GM08714 (cell line): ENCODE data around the gene SNX12.

Source experiments
- H3K4me3 ChIP-seq: fragments of 200-500 bp; sonication (Bioruptor generic); 2 replicates; pipeline ENCODE4 v1.5.1; 2014; ENCODE audit warnings: mild to moderate bottlenecking, low read length, inconsistent platforms
- ZNF274 ChIP-seq: IDR thresholded peaks from 2 replicates; pipeline ENCODE4 v1.6.1; 2012; ENCODE audit warnings: mild to moderate bottlenecking, low read depth, low read length

Gene SNX12

DNA sequence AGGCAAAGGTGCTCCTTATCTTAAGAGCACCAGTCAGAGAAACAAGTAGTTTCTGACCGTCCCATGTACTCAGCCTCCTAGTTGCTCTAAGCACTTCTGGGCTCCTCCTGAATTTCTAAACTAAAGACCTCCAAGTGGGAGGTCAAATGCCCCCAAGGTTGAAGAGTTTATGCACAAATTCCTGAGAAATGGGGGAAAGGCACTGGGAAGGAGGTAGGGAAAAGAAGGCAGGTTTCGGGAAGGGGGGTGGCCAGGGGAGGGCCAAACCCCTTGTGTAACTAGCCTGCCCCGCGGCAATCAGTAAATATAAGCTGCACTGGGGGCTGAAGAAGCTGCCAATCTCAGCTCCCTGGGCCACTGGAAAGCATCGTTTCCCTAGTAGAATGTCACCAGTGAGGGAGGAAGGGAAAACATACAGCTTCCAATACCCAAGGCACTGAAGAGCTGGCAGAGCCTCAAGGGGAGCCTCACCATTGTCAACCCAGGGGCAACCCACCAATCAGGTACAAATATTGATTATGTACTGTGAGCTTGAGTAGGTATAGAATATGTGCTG, 30.9 kb upstream of the SNX12 start:
- TF ChIP-seq ZNF274: no peak

DNA sequence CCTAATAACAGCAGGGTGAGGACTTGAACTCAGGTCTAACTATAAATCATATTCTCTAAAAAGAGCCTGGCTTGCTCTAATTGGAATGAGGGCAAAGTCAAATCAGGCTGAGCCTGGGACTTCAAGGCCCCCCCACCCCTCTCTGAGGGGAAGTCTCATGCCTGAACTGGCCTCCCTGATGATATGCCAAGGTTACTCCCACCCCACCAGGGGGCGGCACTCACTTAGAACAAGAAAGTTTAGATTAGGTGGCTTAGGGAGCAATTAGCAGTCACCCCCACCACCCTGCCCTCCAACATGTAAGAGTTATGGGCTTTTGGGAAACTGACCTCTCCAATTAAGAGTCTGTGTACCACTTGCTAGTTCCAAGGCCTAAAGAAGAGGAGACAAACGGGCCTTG, 30.2 kb upstream of the SNX12 start:
- no peak for TF ChIP-seq ZNF274
- no peak overlapping the region for H3K4me3 ChIP-seq

More for the DNA sequence above, 30.9 kb upstream of the SNX12 start:
- no peak overlapping the region for H3K4me3 ChIP-seq

DNA sequence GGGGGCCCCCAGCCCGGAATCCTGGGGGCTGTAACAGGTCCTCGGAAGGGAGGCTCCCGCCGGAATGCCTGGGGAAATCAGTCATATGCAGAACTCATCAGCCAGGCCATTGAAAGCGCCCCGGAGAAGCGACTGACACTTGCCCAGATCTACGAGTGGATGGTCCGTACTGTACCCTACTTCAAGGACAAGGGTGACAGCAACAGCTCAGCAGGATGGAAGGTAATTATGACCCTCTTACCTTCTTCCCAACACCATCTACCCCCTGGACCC, 28.6 kb upstream of the SNX12 start:
- no peak for TF ChIP-seq ZNF274
- H3K4me3 ChIP-seq: peak overlapping the region; percentile 85; the same call in 1 of the 2 replicates

GRCh38 chrX:71095981-71096759, 28.0 kb upstream of the SNX12 start:
- TF ChIP-seq ZNF274: no peak
- peak overlapping the region; percentile 85 for H3K4me3 ChIP-seq

- no peak for TF ChIP-seq ZNF274
These were observed 27.4 kb upstream of the SNX12 start, which contains the start of gene FOXO4 for GRCh38 chrX:71095555-71095980. TSS of gene FOXO4 (plus strand) at chrX:71095851. CDS start at chrX:71096529, 678 bp downstream.

GRCh38 chrX:71095033-71095432, 26.9 kb upstream of the SNX12 start:
- no peak for TF ChIP-seq ZNF274
- peak overlapping the region; percentile 76 for H3K4me3 ChIP-seq

More at GRCh38 chrX:71095555-71095980, 27.4 kb upstream of the SNX12 start, which contains the start of gene FOXO4:
- H3K4me3 ChIP-seq: peak within 1 kb of the TSS; percentile 85

DNA sequence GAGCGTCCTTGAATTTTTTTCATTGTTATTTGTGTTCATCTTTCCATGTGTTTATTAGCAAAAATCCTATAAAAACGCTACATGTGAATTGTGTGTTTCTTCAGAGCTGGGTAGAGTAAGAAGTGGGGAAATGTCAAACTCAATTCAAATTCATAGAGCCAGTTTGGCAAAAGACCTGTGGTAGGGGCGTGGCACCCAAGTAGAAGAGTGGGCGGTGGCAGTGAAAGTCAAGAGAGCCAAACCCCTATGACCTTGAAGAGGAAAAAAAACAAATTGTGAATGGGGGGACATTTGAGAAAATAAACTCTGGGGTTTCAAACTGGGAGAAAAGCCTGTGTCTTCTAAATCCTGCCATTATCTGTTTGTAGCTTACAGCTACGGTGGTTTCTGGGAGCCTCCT, 23.1 kb upstream of the SNX12 start:
- TF ChIP-seq ZNF274: no peak
- no peak overlapping the region for H3K4me3 ChIP-seq

GRCh38 chrX:71085900-71086299, 17.8 kb upstream of the SNX12 start:
- TF ChIP-seq ZNF274: no peak
- no peak overlapping the region for H3K4me3 ChIP-seq

DNA sequence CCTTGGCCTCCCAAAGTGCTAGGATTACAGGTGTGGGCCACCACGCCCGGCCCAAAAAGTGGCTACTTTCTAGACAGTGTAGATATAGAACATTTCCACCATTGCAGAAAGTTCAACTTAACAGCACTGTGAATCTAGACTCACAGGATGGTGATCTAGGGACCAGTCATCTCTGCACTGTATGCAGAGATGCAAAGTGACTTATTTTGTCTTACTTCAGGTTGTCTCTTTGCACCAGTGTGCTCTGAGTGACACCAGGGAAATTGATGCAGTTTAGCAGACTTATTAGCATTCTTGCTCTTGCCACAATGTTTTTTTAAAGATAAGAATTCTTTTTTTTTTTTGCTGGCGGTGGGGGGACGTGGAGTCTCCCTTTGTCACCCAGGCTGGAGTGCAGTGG, 14.7 kb upstream of the SNX12 start:
- H3K4me3 ChIP-seq: no peak overlapping the region
- no peak for TF ChIP-seq ZNF274

DNA sequence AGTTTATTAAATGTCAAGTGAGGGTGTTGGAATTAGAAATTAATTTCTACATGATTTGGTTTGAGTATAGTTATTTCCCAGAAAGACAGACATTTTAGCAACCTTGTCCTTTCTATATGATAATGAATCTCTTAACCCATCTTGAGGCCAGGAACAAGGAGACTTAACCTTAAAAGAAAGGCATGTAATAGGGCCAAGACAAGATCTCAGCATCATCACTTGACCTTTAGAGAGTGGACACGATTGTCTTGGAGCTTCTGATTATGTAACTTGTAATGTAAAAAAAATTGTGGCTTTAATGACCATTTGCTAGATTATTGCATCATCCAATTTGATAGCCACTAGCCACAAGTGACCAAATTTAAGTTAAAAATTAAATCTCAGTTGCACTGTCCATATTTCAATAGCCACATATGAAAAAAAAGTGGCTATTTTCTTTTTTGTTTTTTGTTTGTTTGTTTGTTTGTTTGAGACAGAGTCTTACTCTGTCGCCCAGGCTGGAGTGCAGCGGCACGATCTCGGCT, 14.1 kb upstream of the SNX12 start:
- TF ChIP-seq ZNF274: no peak
- H3K4me3 ChIP-seq: no peak overlapping the region

GRCh38 chrX:71081330-71082123, 13.4 kb upstream of the SNX12 start:
- H3K4me3 ChIP-seq: no peak overlapping the region
- TF ChIP-seq ZNF274: no peak

- no peak for TF ChIP-seq ZNF274
- no peak overlapping the region for H3K4me3 ChIP-seq
These were observed 2.4 kb upstream of the SNX12 start for GRCh38 chrX:71070531-71070930.

DNA sequence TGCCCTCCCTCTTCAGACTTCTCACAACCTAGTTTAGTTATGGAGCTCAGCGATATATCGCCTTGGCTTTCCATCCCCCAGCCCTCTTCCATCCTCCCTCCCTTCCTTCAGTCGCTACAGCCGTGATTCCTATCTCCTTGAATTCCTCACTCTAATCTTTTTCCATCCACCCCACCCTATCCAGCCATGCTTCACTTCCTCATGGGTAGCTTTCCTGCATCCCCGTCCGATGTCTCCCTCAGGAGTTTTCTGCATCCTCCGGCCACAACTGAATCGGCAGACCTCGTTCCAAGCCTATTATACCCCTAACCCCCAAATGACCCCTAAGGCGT, 456 bp downstream of the SNX12 start:
- no peak for TF ChIP-seq ZNF274
- peak overlapping the region; percentile 84 for H3K4me3 ChIP-seq

DNA sequence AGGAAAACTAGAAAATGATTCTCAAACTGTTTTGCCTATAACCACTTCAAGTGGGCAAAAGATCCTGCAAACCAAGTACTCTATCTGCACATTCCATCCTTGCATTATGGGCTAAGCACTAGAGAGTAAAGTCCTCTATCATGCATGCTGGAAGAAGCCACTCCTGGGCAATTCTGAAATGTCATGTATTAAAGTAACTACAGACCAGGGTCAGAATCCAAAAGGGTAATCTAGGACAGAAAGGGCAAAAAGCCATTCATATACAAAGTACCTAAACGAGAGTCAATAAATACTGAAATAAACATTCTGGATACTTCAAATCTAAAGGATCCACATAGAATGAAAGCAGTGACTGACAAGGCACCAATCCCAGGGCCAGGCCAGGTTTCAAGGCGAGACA, 1.0 kb downstream of the SNX12 start:
- TF ChIP-seq ZNF274: no peak
- peak overlapping the region; percentile 84 for H3K4me3 ChIP-seq

- no peak for TF ChIP-seq ZNF274
- no peak overlapping the region for H3K4me3 ChIP-seq
These were observed 8.0 kb downstream of the SNX12 start for GRCh38 chrX:71060127-71060526.
